Measurements from ENCODE around the gene MAGI1.

DNA sequence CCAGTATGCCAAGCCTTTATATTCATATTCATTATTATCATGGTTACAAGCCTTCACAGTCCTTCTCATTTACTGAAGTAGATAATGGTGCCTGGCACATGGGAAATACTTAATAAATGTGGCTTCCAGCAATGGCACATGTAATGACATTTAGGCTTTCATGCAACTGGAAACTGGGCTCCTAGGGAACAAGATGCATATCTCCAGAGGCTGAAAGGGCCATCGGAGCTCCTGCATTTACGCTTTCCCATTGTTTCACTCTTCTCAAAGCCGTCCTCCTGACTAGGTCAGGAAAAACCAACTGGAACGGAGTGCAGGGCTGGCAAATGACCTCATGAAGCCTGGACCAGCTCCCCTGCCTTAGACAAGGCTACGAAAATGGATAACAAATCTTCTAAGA is 474.9 kb downstream of the MAGI1 start:
- TF ChIP-seq, protein P1, sequence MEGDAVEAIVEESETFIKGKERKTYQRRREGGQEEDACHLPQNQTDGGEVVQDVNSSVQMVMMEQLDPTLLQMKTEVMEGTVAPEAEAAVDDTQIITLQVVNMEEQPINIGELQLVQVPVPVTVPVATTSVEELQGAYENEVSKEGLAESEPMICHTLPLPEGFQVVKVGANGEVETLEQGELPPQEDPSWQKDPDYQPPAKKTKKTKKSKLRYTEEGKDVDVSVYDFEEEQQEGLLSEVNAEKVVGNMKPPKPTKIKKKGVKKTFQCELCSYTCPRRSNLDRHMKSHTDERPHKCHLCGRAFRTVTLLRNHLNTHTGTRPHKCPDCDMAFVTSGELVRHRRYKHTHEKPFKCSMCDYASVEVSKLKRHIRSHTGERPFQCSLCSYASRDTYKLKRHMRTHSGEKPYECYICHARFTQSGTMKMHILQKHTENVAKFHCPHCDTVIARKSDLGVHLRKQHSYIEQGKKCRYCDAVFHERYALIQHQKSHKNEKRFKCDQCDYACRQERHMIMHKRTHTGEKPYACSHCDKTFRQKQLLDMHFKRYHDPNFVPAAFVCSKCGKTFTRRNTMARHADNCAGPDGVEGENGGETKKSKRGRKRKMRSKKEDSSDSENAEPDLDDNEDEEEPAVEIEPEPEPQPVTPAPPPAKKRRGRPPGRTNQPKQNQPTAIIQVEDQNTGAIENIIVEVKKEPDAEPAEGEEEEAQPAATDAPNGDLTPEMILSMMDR (IDR thresholded peaks at IDR 0.05): no peak
- TF ChIP-seq, protein P2, sequence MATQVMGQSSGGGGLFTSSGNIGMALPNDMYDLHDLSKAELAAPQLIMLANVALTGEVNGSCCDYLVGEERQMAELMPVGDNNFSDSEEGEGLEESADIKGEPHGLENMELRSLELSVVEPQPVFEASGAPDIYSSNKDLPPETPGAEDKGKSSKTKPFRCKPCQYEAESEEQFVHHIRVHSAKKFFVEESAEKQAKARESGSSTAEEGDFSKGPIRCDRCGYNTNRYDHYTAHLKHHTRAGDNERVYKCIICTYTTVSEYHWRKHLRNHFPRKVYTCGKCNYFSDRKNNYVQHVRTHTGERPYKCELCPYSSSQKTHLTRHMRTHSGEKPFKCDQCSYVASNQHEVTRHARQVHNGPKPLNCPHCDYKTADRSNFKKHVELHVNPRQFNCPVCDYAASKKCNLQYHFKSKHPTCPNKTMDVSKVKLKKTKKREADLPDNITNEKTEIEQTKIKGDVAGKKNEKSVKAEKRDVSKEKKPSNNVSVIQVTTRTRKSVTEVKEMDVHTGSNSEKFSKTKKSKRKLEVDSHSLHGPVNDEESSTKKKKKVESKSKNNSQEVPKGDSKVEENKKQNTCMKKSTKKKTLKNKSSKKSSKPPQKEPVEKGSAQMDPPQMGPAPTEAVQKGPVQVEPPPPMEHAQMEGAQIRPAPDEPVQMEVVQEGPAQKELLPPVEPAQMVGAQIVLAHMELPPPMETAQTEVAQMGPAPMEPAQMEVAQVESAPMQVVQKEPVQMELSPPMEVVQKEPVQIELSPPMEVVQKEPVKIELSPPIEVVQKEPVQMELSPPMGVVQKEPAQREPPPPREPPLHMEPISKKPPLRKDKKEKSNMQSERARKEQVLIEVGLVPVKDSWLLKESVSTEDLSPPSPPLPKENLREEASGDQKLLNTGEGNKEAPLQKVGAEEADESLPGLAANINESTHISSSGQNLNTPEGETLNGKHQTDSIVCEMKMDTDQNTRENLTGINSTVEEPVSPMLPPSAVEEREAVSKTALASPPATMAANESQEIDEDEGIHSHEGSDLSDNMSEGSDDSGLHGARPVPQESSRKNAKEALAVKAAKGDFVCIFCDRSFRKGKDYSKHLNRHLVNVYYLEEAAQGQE (IDR thresholded peaks at IDR 0.05; ENCODE audit: low read depth, low read length): no peak
- TF ChIP-seq TCF12 (IDR thresholded peaks at IDR 0.05): no peak
- no peak for TF ChIP-seq JUND (IDR thresholded peaks at IDR 0.05)
- TF ChIP-seq, protein P3, sequence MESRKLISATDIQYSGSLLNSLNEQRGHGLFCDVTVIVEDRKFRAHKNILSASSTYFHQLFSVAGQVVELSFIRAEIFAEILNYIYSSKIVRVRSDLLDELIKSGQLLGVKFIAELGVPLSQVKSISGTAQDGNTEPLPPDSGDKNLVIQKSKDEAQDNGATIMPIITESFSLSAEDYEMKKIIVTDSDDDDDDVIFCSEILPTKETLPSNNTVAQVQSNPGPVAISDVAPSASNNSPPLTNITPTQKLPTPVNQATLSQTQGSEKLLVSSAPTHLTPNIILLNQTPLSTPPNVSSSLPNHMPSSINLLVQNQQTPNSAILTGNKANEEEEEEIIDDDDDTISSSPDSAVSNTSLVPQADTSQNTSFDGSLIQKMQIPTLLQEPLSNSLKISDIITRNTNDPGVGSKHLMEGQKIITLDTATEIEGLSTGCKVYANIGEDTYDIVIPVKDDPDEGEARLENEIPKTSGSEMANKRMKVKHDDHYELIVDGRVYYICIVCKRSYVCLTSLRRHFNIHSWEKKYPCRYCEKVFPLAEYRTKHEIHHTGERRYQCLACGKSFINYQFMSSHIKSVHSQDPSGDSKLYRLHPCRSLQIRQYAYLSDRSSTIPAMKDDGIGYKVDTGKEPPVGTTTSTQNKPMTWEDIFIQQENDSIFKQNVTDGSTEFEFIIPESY (IDR thresholded peaks at IDR 0.05; ENCODE audit: borderline replicate concordance, low read depth): no peak

Data from SK-N-SH (cell line).